ENCODE data around the gene INMT.

GRCh38 chr7:30731581-30731980 lies 20.4 kb upstream of the INMT start:
- TF ChIP-seq CTCF (IDR thresholded peaks at IDR 0.05; ENCODE audit: low read length) = no peak
- no peak for TF ChIP-seq EZH2 (optimal IDR thresholded peaks at IDR 0.05; ENCODE audit: low read depth, low read length)
